ENCODE measurements around the gene TAPBPL.
"Not testable (repeated sequence)": the region's sequence is repeated elsewhere in the genome, so short reads cannot be mapped to it uniquely, and the experiment has no call there.

TAPBPL gene

DNA sequence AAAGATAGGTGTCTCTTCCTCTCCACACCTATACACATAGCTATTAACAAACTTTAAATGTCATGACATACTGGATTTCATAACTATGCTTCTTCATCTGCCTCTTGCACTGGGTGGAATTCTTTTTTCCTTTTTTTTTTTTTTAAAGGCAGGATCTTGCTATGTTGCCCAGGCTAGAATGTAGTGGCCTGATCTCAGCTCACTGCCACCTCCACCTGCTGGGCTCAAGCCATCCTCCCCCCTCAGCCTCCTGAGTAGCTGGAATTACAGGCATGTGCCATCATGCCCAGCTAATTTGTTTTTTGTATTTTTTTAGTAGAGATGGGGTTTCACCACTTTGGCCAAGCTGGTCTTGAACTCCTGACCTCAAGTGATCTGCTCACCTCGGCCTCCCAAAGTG, 36.4 kb downstream of the TAPBPL start:
- H3K27ac ChIP-seq: no peak overlapping the region
- H3K27me3 ChIP-seq: no peaks in the 10 kb centered on the region
- no peak for TF ChIP-seq Cebpa-rat (IDR thresholded peaks at IDR 0.05)
- H3K4me3 ChIP-seq: no peak overlapping the region
- H3K9me3 ChIP-seq: no peaks in the 10 kb centered on the region
- peaks cover 11% of the 10 kb centered on the region for H3K4me1 ChIP-seq
- no peaks in the 10 kb centered on the region for H4K20me1 ChIP-seq
- no peak overlapping the region for H3K9ac ChIP-seq
- no peak overlapping the region for H3K4me2 ChIP-seq
- peaks cover 26% of the 10 kb centered on the region for H3K36me3 ChIP-seq

DNA sequence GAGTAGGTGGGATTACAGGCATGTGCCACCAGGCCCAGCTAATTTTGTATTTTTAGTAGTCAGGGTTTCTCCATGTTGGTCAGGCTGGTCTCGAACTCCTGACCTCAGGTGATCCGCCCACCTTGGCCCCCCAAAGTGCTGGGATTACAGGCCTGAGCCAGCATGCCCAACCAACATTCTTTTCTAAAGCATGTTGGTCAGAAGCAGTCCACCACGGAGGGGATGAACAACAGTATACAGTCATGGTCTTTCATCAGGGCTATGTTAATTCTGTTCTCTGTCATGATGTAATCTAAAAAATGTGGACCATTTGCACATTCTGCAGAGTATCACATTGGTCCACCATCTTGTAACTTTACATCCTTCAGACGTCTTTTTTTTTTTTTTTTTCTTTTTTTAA, 37.6 kb downstream of the TAPBPL start:
- Histone ChIP-seq H3K36me3 (peaks cover 26% of the 10 kb centered on the region), H3K9me3 (no peaks in the 10 kb centered on the region), H3K4me1 (peaks cover 12% of the 10 kb centered on the region), H4K20me1 (no peaks in the 10 kb centered on the region), H3K9ac (no peak overlapping the region), H3K4me3 (no peak overlapping the region), H3K27me3 (no peaks in the 10 kb centered on the region), H3K4me2 (no peak overlapping the region), H3K27ac (no peak overlapping the region)
- no peak for TF ChIP-seq Cebpa-rat (IDR thresholded peaks at IDR 0.05)

DNA sequence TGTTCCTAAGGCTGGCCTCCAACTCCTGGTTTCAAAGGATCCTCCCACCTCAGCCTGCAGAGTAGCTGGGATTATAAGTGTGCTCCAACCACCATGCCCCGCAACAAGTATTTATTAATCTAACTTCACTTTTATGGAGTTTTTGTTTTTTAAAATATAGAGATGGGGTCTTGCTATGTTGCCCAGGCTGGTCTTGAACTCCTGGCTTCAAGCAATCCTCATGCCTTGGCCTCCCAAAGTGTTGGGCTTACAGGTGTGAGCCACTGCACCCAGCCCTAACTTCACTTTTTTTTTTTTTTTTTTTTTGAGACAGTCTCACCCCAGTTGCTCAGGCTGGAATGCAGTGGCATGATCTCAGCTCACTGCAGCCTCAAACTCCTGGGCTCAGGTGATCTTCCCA, 38.8 kb downstream of the TAPBPL start:
- H3K4me3 ChIP-seq, H3K9ac ChIP-seq, H3K27me3 ChIP-seq, H4K20me1 ChIP-seq, H3K9me3 ChIP-seq, H3K4me2 ChIP-seq, H3K27ac ChIP-seq: not testable (repeated sequence)
- Histone ChIP-seq H3K36me3 (peaks cover 29% of the 10 kb centered on the region), H3K4me1 (peaks cover 24% of the 10 kb centered on the region)

DNA sequence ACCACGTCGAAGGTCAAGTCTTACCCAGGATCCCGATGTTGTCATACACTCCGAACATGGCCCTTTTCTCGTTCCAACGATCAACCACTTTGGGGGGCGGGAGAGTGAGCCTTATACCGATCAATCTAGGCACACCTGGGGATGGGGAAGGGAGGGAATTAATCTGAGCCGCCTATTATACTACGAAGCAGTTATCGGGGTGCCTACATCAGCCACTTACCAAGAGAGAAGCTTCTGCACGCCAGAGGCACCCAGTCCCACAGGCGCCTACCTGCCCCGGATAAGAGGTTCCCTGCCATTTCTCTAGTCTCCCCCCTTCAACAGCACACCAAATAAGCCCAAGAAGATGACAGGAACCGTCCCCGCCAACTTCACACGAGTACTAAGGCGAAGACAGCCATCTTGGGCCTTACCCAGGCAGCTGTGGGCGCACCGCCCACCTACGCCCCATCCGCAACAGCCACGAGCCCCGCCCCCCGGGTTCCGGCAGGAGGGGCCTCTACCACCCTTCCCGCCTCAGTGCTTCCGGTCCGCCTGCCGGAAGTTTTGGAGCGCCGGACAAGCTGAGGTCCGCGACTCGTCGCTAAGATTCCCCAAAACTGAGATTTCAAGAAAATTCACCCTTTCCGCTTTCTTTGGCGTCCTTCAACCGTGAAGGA, 41.1 kb downstream of the TAPBPL start, which contains the start of gene MRPL51:
MRPL51 (minus strand) TSS at position 425 of the 659 bp plus-strand sequence; CDS start at position 299, 126 bp downstream.
- Histone ChIP-seq H4K20me1 (no peaks in the 10 kb centered on the region), H3K4me1 (peaks cover 43% of the 10 kb centered on the region), H3K4me2 (peak within 1 kb of the TSS; percentile 89), H3K4me3 (peak within 1 kb of the TSS; percentile 84), H3K36me3 (peaks cover 52% of the 10 kb centered on the region), H3K9me3 (no peaks in the 10 kb centered on the region), H3K27ac (peak within 1 kb of the TSS; percentile 97), H3K9ac (peak within 1 kb of the TSS; percentile 93), H3K27me3 (no peaks in the 10 kb centered on the region)
- TF ChIP-seq Cebpa-rat (IDR thresholded peaks at IDR 0.05): no peak

DNA sequence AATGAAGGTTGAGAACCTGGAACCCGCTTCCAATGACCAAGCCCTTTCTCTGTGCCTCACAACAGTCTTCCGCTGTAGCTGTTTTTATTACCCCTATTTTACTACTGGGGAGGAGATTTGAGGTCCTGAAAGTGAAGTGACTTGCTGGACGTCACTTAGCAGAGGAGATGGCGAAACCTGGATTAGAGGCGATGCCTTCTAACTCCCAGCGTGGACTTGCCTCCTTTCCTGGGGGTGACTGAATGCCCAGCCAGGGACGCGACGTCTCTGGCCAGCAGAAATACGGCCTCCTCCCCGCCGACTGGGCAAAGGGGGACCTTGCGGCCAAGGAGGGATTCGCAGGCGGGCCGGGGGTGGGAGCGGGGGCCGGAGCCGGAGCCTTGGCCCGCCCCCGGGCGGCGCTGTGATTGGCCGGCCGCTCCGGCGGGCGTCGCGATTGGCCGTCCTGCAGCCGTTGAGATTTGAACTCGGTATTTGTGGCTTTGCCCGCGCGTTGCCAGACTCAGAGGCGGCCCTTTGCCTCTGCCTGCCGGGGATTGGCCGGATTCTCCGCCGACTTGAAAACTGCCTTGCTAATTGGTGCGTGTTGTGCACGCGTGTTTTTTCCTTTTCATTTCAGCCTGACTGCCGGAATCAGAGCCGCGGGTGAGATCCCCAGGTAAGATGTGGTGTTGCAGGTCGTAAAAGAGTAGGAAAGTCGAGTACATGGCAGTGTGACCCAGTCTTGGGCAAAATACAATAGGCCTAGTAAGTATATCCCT, 41.8 kb downstream of the TAPBPL start, which contains the start of gene NCAPD2:
NCAPD2 (plus strand) TSS at position 606 of the 761 bp plus-strand sequence. CDS start 997 bp downstream, outside the sequence.
- peaks cover 43% of the 10 kb centered on the region for H3K4me1 ChIP-seq
- H3K9ac ChIP-seq: peak within 1 kb of the TSS; percentile 93
- peak within 1 kb of the TSS; percentile 89 for H3K4me2 ChIP-seq
- peak within 1 kb of the TSS; percentile 84 for H3K4me3 ChIP-seq
- no peaks in the 10 kb centered on the region for H3K9me3 ChIP-seq
- no peaks in the 10 kb centered on the region for H3K27me3 ChIP-seq
- no peak for TF ChIP-seq Cebpa-rat (IDR thresholded peaks at IDR 0.05)
- peaks cover 59% of the 10 kb centered on the region for H3K36me3 ChIP-seq
- peak within 1 kb of the TSS; percentile 97 for H3K27ac ChIP-seq
- no peaks in the 10 kb centered on the region for H4K20me1 ChIP-seq

DNA sequence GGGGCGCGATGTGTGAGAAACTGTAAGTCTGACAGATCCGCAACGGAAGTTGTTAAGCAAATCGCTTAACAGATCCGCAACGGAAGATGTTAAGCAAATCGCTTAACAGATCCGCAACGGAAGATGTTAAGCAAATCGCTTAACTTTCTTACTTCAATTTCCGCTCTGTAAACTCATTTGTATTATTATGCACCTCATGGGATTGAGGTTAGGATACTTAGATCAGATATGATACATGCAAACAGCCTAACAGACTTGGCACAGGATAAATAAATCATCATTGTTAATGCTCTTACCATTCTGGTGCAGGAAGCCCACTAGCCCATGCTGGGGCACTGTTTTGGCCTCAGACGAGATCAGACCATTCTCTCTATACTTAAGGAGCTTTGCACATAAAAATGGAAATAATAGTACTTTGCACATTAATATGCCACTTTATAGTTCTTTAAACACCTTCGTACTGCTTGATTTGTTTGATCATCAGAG, 42.5 kb downstream of the TAPBPL start:
- H3K27ac ChIP-seq: peak overlapping the region; percentile 97
- no peaks in the 10 kb centered on the region for H4K20me1 ChIP-seq
- no peaks in the 10 kb centered on the region for H3K9me3 ChIP-seq
- peak overlapping the region; percentile 84 for H3K4me3 ChIP-seq
- no peak for TF ChIP-seq Cebpa-rat (IDR thresholded peaks at IDR 0.05)
- H3K36me3 ChIP-seq: peaks cover 65% of the 10 kb centered on the region
- no peaks in the 10 kb centered on the region for H3K27me3 ChIP-seq
- peak overlapping the region; percentile 93 for H3K9ac ChIP-seq
- peak overlapping the region; percentile 89 for H3K4me2 ChIP-seq
- peaks cover 43% of the 10 kb centered on the region for H3K4me1 ChIP-seq

DNA sequence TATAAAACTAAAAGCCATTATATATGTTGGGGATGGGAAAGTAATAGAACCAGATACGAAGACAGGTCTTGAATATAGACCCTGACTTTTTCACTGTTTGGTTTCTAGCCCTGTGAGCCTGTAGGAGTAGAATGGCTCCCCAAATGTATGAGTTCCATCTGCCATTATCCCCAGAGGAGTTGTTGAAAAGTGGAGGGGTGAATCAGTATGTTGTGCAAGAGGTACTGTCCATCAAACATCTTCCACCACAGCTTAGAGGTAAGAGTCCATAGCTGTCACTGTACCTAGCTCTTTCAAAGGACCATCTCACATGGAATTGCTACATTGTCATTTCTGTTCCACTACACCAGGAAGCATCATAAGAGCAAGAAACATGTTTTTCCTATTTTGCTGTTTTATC, 43.1 kb downstream of the TAPBPL start:
- peak overlapping the region; percentile 93 for H3K9ac ChIP-seq
- H3K4me2 ChIP-seq: peak overlapping the region; percentile 89
- H4K20me1 ChIP-seq: no peaks in the 10 kb centered on the region
- no peaks in the 10 kb centered on the region for H3K27me3 ChIP-seq
- no peaks in the 10 kb centered on the region for H3K9me3 ChIP-seq
- 0 out of 2 replicates have a peak, but pooled peaks have one; percentile 13 for TF ChIP-seq Cebpa-rat (IDR thresholded peaks at IDR 0.05)
- H3K36me3 ChIP-seq: peaks cover 70% of the 10 kb centered on the region
- H3K4me1 ChIP-seq: peaks cover 43% of the 10 kb centered on the region
- peak overlapping the region; percentile 97 for H3K27ac ChIP-seq
- H3K4me3 ChIP-seq: peak overlapping the region; percentile 84

DNA sequence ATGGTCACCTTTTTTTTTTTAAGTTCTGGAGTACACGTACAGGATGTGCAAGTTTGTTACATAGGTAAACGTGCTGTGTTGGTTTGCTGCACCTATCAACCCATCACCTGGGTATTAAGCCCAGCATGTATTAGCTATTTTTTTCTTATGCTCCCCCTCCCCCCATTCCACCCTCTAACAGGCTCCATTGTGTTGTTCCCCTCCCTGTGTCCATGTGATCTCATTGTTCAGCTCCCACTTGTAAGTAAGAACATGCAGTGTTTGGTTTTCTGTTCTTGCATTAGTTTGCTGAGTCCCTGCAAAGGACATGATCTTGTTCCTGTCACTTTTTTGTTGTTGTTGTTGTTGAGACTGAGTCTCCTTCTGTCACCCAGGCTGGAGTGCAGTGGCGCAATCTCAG, 45.4 kb downstream of the TAPBPL start:
- H3K36me3 ChIP-seq: peaks cover 70% of the 10 kb centered on the region

DNA sequence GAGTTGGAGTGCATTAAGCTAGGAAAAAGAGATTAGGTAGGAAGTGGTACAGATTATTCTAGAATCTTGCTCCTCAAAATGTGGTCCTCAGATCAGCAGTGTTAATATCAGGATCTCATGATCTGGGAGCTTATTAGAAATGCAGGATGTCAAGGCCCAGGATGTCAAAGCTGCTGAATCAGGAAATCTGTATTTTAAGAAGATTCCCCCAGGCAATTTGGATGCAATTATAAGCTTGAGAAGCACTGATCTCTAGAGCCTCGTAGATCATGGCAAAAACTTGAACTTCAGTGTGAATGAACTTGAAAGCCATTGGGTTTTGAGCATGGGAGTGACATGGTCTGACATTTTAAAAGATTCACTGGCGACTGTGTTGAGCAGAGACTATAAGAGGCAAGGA, 48.6 kb downstream of the TAPBPL start:
- H3K9me3 ChIP-seq: no peaks in the 10 kb centered on the region
- H3K9ac ChIP-seq: no peak overlapping the region
- H3K4me2 ChIP-seq: no peak overlapping the region
- H3K27ac ChIP-seq: no peak overlapping the region
- peaks cover 98% of the 10 kb centered on the region for H3K36me3 ChIP-seq
- no peaks in the 10 kb centered on the region for H3K27me3 ChIP-seq
- peaks cover 21% of the 10 kb centered on the region for H3K4me1 ChIP-seq
- TF ChIP-seq Cebpa-rat (IDR thresholded peaks at IDR 0.05): no peak
- no peak overlapping the region for H3K4me3 ChIP-seq
- peaks cover 20% of the 10 kb centered on the region; the same call in 1 of the 2 replicates for H4K20me1 ChIP-seq

More for the DNA sequence above, 45.4 kb downstream of the TAPBPL start:
- not testable (repeated sequence) for H3K4me3 ChIP-seq, H3K9me3 ChIP-seq, H3K9ac ChIP-seq, H3K27ac ChIP-seq, H4K20me1 ChIP-seq, H3K27me3 ChIP-seq
- Histone ChIP-seq H3K4me1 (peaks cover 38% of the 10 kb centered on the region), H3K4me2 (peak overlapping the region; percentile 89)
